ENCODE data around the gene DGKG. TPM values are rescaled to one million over a fixed set of nuclear protein-coding genes. Genes with fewer than 3 reads are reported as not detected.

DGKG gene
- total RNA-seq, 4 donors from 2014 or later = 0.79 to 4.0 (median 1.6) TPM

DNA sequence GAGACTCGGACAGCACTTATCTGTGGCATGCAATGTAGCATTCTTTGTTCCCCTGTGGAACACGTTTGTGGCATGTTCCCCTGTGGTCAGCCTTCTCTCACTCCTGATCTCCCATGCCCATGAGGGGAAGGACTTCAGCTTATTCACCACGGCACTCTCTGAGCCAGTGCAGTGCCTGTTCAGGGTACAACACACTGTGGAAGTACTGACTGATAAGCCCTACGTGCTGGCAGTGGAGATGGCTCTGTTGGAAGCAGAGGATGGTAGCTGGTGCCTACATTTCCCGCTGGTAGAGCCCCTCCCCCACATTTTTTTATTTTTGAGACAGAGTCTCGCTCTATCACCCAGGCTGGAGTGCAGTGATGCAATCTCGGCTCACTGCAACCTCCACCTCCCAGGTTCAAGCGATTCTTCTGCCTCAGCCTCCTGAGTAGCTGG is 209.7 kb downstream of the DGKG start:
- H3K27ac ChIP-seq = no peak overlapping the region
- no peak for TF ChIP-seq EP300 (IDR thresholded peaks at IDR 0.05)
- TF ChIP-seq POLR2A (IDR thresholded peaks at IDR 0.05) = no peak
- no peak for TF ChIP-seq POLR2AphosphoS5 (IDR thresholded peaks at IDR 0.05)
- H3K4me1 ChIP-seq = no peaks in the 10 kb centered on the region
- H3K27me3 ChIP-seq = no peaks in the 10 kb centered on the region
- no peaks in the 10 kb centered on the region for H3K36me3 ChIP-seq
- DNase-seq (ENCODE audit: low spot score in 2 of 2) = peak in 1 of 2 donors; percentile 38
- H3K9me3 ChIP-seq = no peaks in the 10 kb centered on the region
- H3K4me3 ChIP-seq = no peak overlapping the region
- WGBS = 77% methylated on average over 8 of the region's 8 CpGs

DNA sequence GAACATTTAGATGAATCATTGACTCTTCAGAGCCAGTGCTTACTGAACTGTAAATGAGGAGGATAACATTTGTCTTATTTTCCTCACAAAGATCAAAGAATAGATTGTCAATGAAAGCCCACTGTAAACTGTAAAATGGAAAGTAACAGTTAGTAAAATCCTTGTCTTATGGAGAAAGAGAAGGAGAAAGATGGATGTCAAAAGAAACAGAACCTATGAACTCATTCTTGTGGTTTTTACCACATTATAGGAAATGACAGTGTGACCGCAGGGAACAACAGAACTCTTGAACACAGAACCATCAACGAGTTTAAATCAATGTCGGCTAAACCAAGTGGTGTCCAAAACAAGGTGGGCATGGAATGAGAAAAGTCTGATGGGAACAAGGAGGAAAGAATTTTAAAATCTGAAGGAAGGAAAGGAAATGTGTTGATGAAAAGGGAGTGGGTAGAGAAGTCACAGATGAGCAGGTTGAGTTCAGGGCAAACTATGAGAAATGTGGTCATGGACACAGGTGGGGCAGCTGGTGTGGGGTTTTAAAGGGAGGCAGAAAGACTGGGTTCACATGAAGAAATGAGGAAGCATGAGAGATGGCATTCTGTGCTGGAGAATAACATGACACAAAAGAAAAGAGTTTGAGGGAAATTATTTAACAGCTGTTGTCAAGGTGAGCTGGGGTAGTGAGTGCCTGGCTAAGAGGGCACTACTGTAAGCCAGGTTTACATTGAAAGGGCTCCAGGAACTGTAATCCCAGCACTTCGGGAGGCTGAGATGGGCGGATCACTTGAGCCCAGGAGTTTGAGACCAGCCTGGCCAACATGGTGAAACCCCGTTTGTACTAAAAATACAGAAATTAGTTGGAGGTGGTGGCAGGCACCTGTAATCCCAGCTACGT is 210.7 kb downstream of the DGKG start:
- H3K27ac ChIP-seq = no peak overlapping the region
- TF ChIP-seq EP300 (IDR thresholded peaks at IDR 0.05) = no peak
- no peak for TF ChIP-seq POLR2AphosphoS5 (IDR thresholded peaks at IDR 0.05)

GRCh38 chr3:186150041-186150830 is 211.8 kb downstream of the DGKG start:
- 73% methylated on average over 11 of the region's 11 CpGs for WGBS
- TF ChIP-seq CTCF (IDR thresholded peaks at IDR 0.05) (no peak), POLR2AphosphoS5 (IDR thresholded peaks at IDR 0.05) (no peak), POLR2A (IDR thresholded peaks at IDR 0.05) (no peak), EP300 (IDR thresholded peaks at IDR 0.05) (no peak)

More for the DNA sequence above, 210.7 kb downstream of the DGKG start:
- DNase-seq (ENCODE audit: low spot score in 2 of 2) = peak in 1 of 2 donors; percentile 24
- 82% methylated on average over 7 of the region's 7 CpGs for WGBS
- Histone ChIP-seq H3K27me3 (no peaks in the 10 kb centered on the region), H3K36me3 (no peaks in the 10 kb centered on the region), H3K4me3 (no peak overlapping the region), H3K4me1 (no peaks in the 10 kb centered on the region), H3K9me3 (no peaks in the 10 kb centered on the region)

GRCh38 chr3:186149319-186149960 is 212.6 kb downstream of the DGKG start:
- DNase-seq (ENCODE audit: low spot score in 2 of 2) = no peak
- Histone ChIP-seq H3K27me3 (no peaks in the 10 kb centered on the region), H3K9me3 (no peaks in the 10 kb centered on the region), H3K4me1 (no peaks in the 10 kb centered on the region), H3K27ac (no peak overlapping the region), H3K36me3 (no peaks in the 10 kb centered on the region), H3K4me3 (no peak overlapping the region)
- TF ChIP-seq CTCF (IDR thresholded peaks at IDR 0.05) (no peak), EP300 (IDR thresholded peaks at IDR 0.05) (no peak), POLR2AphosphoS5 (IDR thresholded peaks at IDR 0.05) (no peak), POLR2A (IDR thresholded peaks at IDR 0.05) (no peak)
- 82% methylated on average over 15 of the region's 15 CpGs for WGBS

More at GRCh38 chr3:186150041-186150830, 211.8 kb downstream of the DGKG start:
- no peaks in the 10 kb centered on the region for H3K9me3 ChIP-seq
- H3K4me1 ChIP-seq = no peaks in the 10 kb centered on the region
- H3K4me3 ChIP-seq = no peak overlapping the region
- no peaks in the 10 kb centered on the region for H3K36me3 ChIP-seq
- no peak for DNase-seq (ENCODE audit: low spot score in 2 of 2)
- H3K27me3 ChIP-seq = no peaks in the 10 kb centered on the region
- H3K27ac ChIP-seq = no peak overlapping the region

DNA sequence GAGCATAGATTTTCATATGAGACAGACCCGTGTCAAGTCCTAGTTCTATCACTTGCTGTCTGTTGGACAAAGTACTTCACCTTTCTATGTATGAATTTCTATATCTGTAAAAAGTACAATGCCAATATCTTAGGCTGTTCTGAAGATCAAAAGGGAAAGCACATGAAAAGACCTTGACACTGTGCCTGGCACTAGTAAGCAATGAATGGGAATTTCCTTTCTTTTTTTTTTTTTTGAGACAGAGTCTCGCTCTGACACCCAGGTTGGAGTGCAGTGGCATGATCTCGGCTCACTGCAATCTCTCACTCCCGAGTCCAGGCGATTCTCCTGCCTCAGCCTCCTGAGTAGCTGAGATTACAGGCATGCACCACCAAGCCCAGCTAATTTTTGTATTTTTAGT is 217.8 kb downstream of the DGKG start:
- Histone ChIP-seq H3K9me3 (no peaks in the 10 kb centered on the region), H3K4me3 (no peak overlapping the region)

More for the DNA sequence above, 217.8 kb downstream of the DGKG start:
- no peak for DNase-seq (ENCODE audit: low spot score in 2 of 2)
- no peaks in the 10 kb centered on the region for H3K36me3 ChIP-seq
- no peaks in the 10 kb centered on the region for H3K27me3 ChIP-seq
- no peak for TF ChIP-seq EP300 (IDR thresholded peaks at IDR 0.05)
- no peak for TF ChIP-seq POLR2A (IDR thresholded peaks at IDR 0.05)
- no peak for TF ChIP-seq CTCF (IDR thresholded peaks at IDR 0.05)
- TF ChIP-seq POLR2AphosphoS5 (IDR thresholded peaks at IDR 0.05) = no peak
- no peak overlapping the region for H3K27ac ChIP-seq
- peaks cover 3% of the 10 kb centered on the region for H3K4me1 ChIP-seq
- WGBS = 93% methylated on average over 5 of the region's 5 CpGs

Data from suprapubic skin (tissue), 4 donors.